Activated naive CD8-positive, alpha-beta T cell treated with anti-CD3 and anti-CD28 coated beads, Interleukin-2, amount 50 U/mL, for 16 hours (primary cell): ENCODE data around the gene RTN4.
"Not testable (repeated sequence)": the region's sequence is repeated elsewhere in the genome, so short reads cannot be mapped to it uniquely, and the experiment has no call there.

Experiments
- DNase-seq: peaks from one replicate; pipeline ENCODE4 v3.0.0-alpha.2; 2020; ENCODE audit warnings: low read depth, low spot score

The RTN4 gene

GRCh38 chr2:55050100-55050994 is at the start of gene RTN4:
Gene RTN4, minus strand, starts transcription at chr2:55050451. Its CDS starts 151 bp downstream, at chr2:55050300.
- peak; percentile 98 for DNase-seq

- no peak for DNase-seq
Measured at GRCh38 chr2:55099493-55099877, 49.2 kb upstream of the RTN4 start.

GRCh38 chr2:55097461-55098410 is 47.5 kb upstream of the RTN4 start:
- DNase-seq: no peak

- no peak for DNase-seq
Measured at GRCh38 chr2:55097082-55097460, 46.8 kb upstream of the RTN4 start.

- no peak for DNase-seq
Measured at GRCh38 chr2:55096586-55096985, 46.3 kb upstream of the RTN4 start.

GRCh38 chr2:55093381-55093780 is 43.1 kb upstream of the RTN4 start:
- DNase-seq: no peak

GRCh38 chr2:55092439-55092838 is 42.2 kb upstream of the RTN4 start:
- no peak for DNase-seq

GRCh38 chr2:55091681-55092080 is 41.4 kb upstream of the RTN4 start:
- not testable (repeated sequence) for DNase-seq

GRCh38 chr2:55090702-55091101 is 40.5 kb upstream of the RTN4 start:
- DNase-seq: no peak

GRCh38 chr2:55089726-55090125 is 39.5 kb upstream of the RTN4 start:
- DNase-seq: no peak

- no peak for DNase-seq
Measured at GRCh38 chr2:55088400-55088799, 38.1 kb upstream of the RTN4 start.

- DNase-seq: no peak
Measured at GRCh38 chr2:55087936-55088335, 37.7 kb upstream of the RTN4 start.

GRCh38 chr2:55087501-55087900 is 37.2 kb upstream of the RTN4 start:
- DNase-seq: no peak

- DNase-seq: no peak
Measured at GRCh38 chr2:55085113-55086040, 35.1 kb upstream of the RTN4 start.

GRCh38 chr2:55084641-55085040 is 34.4 kb upstream of the RTN4 start:
- no peak for DNase-seq

GRCh38 chr2:55080204-55080738 is 30.0 kb upstream of the RTN4 start:
- no peak for DNase-seq

- no peak for DNase-seq
Measured at GRCh38 chr2:55078956-55079355, 28.7 kb upstream of the RTN4 start.

GRCh38 chr2:55076721-55077120 is 26.5 kb upstream of the RTN4 start:
- no peak for DNase-seq

- not testable (repeated sequence) for DNase-seq
Measured at GRCh38 chr2:55076019-55076418, 25.8 kb upstream of the RTN4 start.

- DNase-seq: no peak
Measured at GRCh38 chr2:55073000-55073983, 23.0 kb upstream of the RTN4 start.
